ENCODE measurements around the gene TNIK. TPM values are rescaled to one million over a fixed set of nuclear protein-coding genes. Genes with fewer than 3 reads are reported as not detected.

Gene TNIK
- total and polyA plus RNA-seq, 4 donors: 3.7 to 9.8 (median 5.2) TPM

DNA sequence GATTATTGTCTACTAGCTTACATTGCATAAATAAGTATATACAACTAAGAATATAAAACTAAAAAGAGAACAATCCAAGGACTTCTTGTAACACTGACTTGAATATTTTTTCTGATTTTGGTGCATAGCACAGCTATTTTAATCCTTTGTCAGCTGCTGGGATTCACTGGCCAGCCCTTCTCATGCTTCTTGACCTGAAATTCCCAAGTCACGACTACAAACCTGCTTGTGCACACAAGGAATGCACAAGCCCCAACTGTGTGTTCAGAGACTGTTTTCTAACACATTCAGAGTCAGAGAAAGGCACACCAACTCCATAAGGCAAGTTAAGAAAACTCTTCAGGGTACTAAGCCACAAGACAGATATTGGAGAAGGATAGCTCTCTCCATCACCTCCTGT, 80.9 kb downstream of the TNIK start:
- Histone ChIP-seq H3K27ac (ENCODE audit: low read depth in 1 of 2, low read length in 2 of 2) (no peak overlapping the region), H3K4me1 (ENCODE audit: control insufficient read depth in 4 of 4, insufficient read depth in 4 of 4, low read length in 3 of 4) (peaks cover 5 to 12% (median 7%) of the 10 kb centered on the region in 4 donors), H3K9ac (ENCODE audit: low read depth in 1 of 2, low read length in 2 of 2) (no peak overlapping the region), H3K9me3 (ENCODE audit: control insufficient read depth in 4 of 4, low read length in 3 of 4) (no peaks in the 10 kb centered on the region), H3K36me3 (ENCODE audit: control insufficient read depth in 4 of 4, insufficient read depth in 3 of 4, low read depth in 1 of 4, low read length in 3 of 4) (no peaks in the 10 kb centered on the region), H3K27me3 (ENCODE audit: control insufficient read depth in 4 of 4, insufficient read depth in 4 of 4, low read length in 3 of 4) (no peaks in the 10 kb centered on the region), H3K4me3 (ENCODE audit: low read depth in 1 of 3, low read length in 3 of 3) (no peak overlapping the region)
- WGBS: 91% methylated on average over 1 of the region's 1 CpG
- TF ChIP-seq NR2F2 (IDR thresholded peaks at IDR 0.05) (no peak), TAF1 (conservative IDR thresholded peaks at IDR 0.05) (no peak), RXRA (IDR thresholded peaks at IDR 0.05) (no peak), GABPA (IDR thresholded peaks at IDR 0.05 in 1 of 2, conservative IDR thresholded peaks at IDR 0.05 in 1 of 2) (no peak), FOXA2 (IDR thresholded peaks at IDR 0.05) (no peak), EGR1 (IDR thresholded peaks at IDR 0.05; ENCODE audit: low read depth in 2 of 2) (no peak), JUND (IDR thresholded peaks at IDR 0.05) (no peak)
- TF ChIP-seq, protein P1, sequence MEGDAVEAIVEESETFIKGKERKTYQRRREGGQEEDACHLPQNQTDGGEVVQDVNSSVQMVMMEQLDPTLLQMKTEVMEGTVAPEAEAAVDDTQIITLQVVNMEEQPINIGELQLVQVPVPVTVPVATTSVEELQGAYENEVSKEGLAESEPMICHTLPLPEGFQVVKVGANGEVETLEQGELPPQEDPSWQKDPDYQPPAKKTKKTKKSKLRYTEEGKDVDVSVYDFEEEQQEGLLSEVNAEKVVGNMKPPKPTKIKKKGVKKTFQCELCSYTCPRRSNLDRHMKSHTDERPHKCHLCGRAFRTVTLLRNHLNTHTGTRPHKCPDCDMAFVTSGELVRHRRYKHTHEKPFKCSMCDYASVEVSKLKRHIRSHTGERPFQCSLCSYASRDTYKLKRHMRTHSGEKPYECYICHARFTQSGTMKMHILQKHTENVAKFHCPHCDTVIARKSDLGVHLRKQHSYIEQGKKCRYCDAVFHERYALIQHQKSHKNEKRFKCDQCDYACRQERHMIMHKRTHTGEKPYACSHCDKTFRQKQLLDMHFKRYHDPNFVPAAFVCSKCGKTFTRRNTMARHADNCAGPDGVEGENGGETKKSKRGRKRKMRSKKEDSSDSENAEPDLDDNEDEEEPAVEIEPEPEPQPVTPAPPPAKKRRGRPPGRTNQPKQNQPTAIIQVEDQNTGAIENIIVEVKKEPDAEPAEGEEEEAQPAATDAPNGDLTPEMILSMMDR (IDR thresholded peaks at IDR 0.05; ENCODE audit: low read depth, low read length, missing input control): no peak
- TF ChIP-seq, protein P2, sequence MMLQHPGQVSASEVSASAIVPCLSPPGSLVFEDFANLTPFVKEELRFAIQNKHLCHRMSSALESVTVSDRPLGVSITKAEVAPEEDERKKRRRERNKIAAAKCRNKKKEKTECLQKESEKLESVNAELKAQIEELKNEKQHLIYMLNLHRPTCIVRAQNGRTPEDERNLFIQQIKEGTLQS (IDR thresholded peaks at IDR 0.05): no peak
- TF ChIP-seq, protein P3, sequence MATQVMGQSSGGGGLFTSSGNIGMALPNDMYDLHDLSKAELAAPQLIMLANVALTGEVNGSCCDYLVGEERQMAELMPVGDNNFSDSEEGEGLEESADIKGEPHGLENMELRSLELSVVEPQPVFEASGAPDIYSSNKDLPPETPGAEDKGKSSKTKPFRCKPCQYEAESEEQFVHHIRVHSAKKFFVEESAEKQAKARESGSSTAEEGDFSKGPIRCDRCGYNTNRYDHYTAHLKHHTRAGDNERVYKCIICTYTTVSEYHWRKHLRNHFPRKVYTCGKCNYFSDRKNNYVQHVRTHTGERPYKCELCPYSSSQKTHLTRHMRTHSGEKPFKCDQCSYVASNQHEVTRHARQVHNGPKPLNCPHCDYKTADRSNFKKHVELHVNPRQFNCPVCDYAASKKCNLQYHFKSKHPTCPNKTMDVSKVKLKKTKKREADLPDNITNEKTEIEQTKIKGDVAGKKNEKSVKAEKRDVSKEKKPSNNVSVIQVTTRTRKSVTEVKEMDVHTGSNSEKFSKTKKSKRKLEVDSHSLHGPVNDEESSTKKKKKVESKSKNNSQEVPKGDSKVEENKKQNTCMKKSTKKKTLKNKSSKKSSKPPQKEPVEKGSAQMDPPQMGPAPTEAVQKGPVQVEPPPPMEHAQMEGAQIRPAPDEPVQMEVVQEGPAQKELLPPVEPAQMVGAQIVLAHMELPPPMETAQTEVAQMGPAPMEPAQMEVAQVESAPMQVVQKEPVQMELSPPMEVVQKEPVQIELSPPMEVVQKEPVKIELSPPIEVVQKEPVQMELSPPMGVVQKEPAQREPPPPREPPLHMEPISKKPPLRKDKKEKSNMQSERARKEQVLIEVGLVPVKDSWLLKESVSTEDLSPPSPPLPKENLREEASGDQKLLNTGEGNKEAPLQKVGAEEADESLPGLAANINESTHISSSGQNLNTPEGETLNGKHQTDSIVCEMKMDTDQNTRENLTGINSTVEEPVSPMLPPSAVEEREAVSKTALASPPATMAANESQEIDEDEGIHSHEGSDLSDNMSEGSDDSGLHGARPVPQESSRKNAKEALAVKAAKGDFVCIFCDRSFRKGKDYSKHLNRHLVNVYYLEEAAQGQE (IDR thresholded peaks at IDR 0.05): no peak
- TF ChIP-seq, protein P4, sequence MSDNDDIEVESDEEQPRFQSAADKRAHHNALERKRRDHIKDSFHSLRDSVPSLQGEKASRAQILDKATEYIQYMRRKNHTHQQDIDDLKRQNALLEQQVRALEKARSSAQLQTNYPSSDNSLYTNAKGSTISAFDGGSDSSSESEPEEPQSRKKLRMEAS (IDR thresholded peaks at IDR 0.05): no peak
- DNase-seq (ENCODE audit: low spot score): no peak

DNA sequence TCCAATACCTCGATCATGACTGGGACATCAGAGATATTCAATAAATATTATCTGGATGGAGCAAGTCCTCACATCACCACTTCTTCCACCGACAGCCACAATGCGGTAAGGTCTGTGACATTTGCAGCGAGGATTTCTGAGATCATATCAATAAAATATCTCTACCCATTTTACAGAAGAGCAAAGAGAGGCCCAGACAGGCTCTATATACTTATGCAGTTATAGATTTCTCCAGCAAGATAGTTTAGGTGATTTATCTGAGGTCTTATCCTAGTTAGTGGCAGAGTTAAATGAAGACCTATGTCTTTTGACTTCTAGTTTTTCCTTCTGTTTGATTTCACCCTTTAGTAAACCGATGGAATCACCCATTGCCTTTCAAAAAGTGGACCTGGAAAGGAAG, 81.6 kb downstream of the TNIK start:
- peaks cover 5 to 12% (median 7%) of the 10 kb centered on the region in 4 donors for H3K4me1 ChIP-seq (ENCODE audit: control insufficient read depth in 4 of 4, insufficient read depth in 4 of 4, low read length in 3 of 4)
- H3K36me3 ChIP-seq (ENCODE audit: control insufficient read depth in 4 of 4, insufficient read depth in 3 of 4, low read depth in 1 of 4, low read length in 3 of 4): no peaks in the 10 kb centered on the region
- H3K27ac ChIP-seq (ENCODE audit: low read depth in 1 of 2, low read length in 2 of 2): no peak overlapping the region
- H3K27me3 ChIP-seq (ENCODE audit: control insufficient read depth in 4 of 4, insufficient read depth in 4 of 4, low read length in 3 of 4): no peaks in the 10 kb centered on the region
- WGBS: 98% methylated on average over 5 of the region's 5 CpGs
- no peak overlapping the region for H3K4me3 ChIP-seq (ENCODE audit: low read depth in 1 of 3, low read length in 3 of 3)
- DNase-seq (ENCODE audit: low spot score): no peak
- TF ChIP-seq FOXA1 (IDR thresholded peaks at IDR 0.05): no peak
- no peak for TF ChIP-seq TAF1 (conservative IDR thresholded peaks at IDR 0.05)
- TF ChIP-seq, protein P5, sequence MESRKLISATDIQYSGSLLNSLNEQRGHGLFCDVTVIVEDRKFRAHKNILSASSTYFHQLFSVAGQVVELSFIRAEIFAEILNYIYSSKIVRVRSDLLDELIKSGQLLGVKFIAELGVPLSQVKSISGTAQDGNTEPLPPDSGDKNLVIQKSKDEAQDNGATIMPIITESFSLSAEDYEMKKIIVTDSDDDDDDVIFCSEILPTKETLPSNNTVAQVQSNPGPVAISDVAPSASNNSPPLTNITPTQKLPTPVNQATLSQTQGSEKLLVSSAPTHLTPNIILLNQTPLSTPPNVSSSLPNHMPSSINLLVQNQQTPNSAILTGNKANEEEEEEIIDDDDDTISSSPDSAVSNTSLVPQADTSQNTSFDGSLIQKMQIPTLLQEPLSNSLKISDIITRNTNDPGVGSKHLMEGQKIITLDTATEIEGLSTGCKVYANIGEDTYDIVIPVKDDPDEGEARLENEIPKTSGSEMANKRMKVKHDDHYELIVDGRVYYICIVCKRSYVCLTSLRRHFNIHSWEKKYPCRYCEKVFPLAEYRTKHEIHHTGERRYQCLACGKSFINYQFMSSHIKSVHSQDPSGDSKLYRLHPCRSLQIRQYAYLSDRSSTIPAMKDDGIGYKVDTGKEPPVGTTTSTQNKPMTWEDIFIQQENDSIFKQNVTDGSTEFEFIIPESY (IDR thresholded peaks at IDR 0.05): no peak
- TF ChIP-seq YY1 (IDR thresholded peaks at IDR 0.05): no peak
- no peak for TF ChIP-seq EGR1 (IDR thresholded peaks at IDR 0.05; ENCODE audit: low read depth in 2 of 2)
- no peak for TF ChIP-seq NR2F2 (IDR thresholded peaks at IDR 0.05)
- TF ChIP-seq FOXA2 (IDR thresholded peaks at IDR 0.05): no peak
- no peak for TF ChIP-seq HNF4A (conservative IDR thresholded peaks at IDR 0.05)
- no peak overlapping the region for H3K9ac ChIP-seq (ENCODE audit: low read depth in 1 of 2, low read length in 2 of 2)
- no peaks in the 10 kb centered on the region for H3K9me3 ChIP-seq (ENCODE audit: control insufficient read depth in 4 of 4, low read length in 3 of 4)
